ENCODE data around the gene SPOCK1.

- TF ChIP-seq, protein P1, sequence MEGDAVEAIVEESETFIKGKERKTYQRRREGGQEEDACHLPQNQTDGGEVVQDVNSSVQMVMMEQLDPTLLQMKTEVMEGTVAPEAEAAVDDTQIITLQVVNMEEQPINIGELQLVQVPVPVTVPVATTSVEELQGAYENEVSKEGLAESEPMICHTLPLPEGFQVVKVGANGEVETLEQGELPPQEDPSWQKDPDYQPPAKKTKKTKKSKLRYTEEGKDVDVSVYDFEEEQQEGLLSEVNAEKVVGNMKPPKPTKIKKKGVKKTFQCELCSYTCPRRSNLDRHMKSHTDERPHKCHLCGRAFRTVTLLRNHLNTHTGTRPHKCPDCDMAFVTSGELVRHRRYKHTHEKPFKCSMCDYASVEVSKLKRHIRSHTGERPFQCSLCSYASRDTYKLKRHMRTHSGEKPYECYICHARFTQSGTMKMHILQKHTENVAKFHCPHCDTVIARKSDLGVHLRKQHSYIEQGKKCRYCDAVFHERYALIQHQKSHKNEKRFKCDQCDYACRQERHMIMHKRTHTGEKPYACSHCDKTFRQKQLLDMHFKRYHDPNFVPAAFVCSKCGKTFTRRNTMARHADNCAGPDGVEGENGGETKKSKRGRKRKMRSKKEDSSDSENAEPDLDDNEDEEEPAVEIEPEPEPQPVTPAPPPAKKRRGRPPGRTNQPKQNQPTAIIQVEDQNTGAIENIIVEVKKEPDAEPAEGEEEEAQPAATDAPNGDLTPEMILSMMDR (IDR thresholded peaks at IDR 0.05; ENCODE audit: poor library complexity) = no peak
- TF ChIP-seq EZH2 (IDR thresholded peaks at IDR 0.05; ENCODE audit: borderline replicate concordance) (no peak), EZH2phosphoT487 (IDR thresholded peaks at IDR 0.05; ENCODE audit: low read depth, severe bottlenecking, unreplicated experiment) (no peak)
These were observed 464.2 kb downstream of the SPOCK1 start for GRCh38 chr5:137034764-137035479.

Measured in hepatocyte (in vitro differentiated cells).